ENCODE data around the gene A2M.

A2M gene

GRCh38 chr12:9098463-9099026, 17.2 kb downstream of the A2M start:
- no peak for DNase-seq (ENCODE audit: low spot score)

- no peak for DNase-seq (ENCODE audit: low spot score)
Observed at GRCh38 chr12:9098115-9098452, 17.6 kb downstream of the A2M start.

GRCh38 chr12:9096563-9097176, 19.0 kb downstream of the A2M start:
- DNase-seq (ENCODE audit: low spot score): no peak

GRCh38 chr12:9095322-9095721, 20.4 kb downstream of the A2M start:
- no peak for DNase-seq (ENCODE audit: low spot score)

- DNase-seq (ENCODE audit: low spot score): no peak
Observed at GRCh38 chr12:9094512-9095206, 21.1 kb downstream of the A2M start.

- DNase-seq (ENCODE audit: low spot score): no peak
Observed at GRCh38 chr12:9091891-9092598, 23.7 kb downstream of the A2M start.

GRCh38 chr12:9090220-9090619, 25.5 kb downstream of the A2M start:
- DNase-seq (ENCODE audit: low spot score): no peak

- no peak for DNase-seq (ENCODE audit: low spot score)
Observed at GRCh38 chr12:9087087-9087835, 28.5 kb downstream of the A2M start.

- no peak for DNase-seq (ENCODE audit: low spot score)
Observed at GRCh38 chr12:9086087-9086486, 29.6 kb downstream of the A2M start.

GRCh38 chr12:9084417-9084816, 31.3 kb downstream of the A2M start:
- no peak for DNase-seq (ENCODE audit: low spot score)

GRCh38 chr12:9083793-9084192, 31.9 kb downstream of the A2M start:
- no peak for DNase-seq (ENCODE audit: low spot score)

GRCh38 chr12:9081667-9082427, 33.9 kb downstream of the A2M start:
- DNase-seq (ENCODE audit: low spot score): no peak

- no peak for DNase-seq (ENCODE audit: low spot score)
Observed at GRCh38 chr12:9079883-9080675, 35.6 kb downstream of the A2M start.

GRCh38 chr12:9079082-9079481, 36.6 kb downstream of the A2M start:
- DNase-seq (ENCODE audit: low spot score): no peak

GRCh38 chr12:9077152-9078031, 38.3 kb downstream of the A2M start:
- DNase-seq (ENCODE audit: low spot score): no peak

GRCh38 chr12:9076733-9077132, 39.0 kb downstream of the A2M start:
- no peak for DNase-seq (ENCODE audit: low spot score)

- DNase-seq (ENCODE audit: low spot score): no peak
Observed at GRCh38 chr12:9075138-9075535, 40.6 kb downstream of the A2M start.

GRCh38 chr12:9074484-9075137, 41.1 kb downstream of the A2M start:
- no peak for DNase-seq (ENCODE audit: low spot score)

- no peak for DNase-seq (ENCODE audit: low spot score)
Observed at GRCh38 chr12:9073076-9073475, 42.6 kb downstream of the A2M start.

All from hematopoietic multipotent progenitor cell treated with erythropoietin and hydrocortisone succinate and interleukin-3 and kit ligand, for 15 days (in vitro differentiated cells).